Neutrophil (primary cell): Measurements from ENCODE around the gene FXYD3.

Experiments
- H3K27ac ChIP-seq: fragments of 200-600 bp; sonication (generic); 2 replicates; pipeline ENCODE4 v1.5.1; 2016; ENCODE audit warnings: mild to moderate bottlenecking, moderate library complexity
- H3K27me3 ChIP-seq: fragments of 200-600 bp; sonication (generic); 2 replicates; pipeline ENCODE4 v1.6.0; 2016; ENCODE audit warnings: mild to moderate bottlenecking
- H3K36me3 ChIP-seq: fragments of 200-600 bp; sonication (generic); 2 replicates; pipeline ENCODE4 v1.5.1; 2017
- H3K4me1 ChIP-seq, 2 experiments: fragments of 200-600 bp in 1 of 2; sonication (generic) in 1 of 2; 1 replicate in 1 of 2; 2 replicates in 1 of 2; pipeline versions ENCODE4 v1.5.1 to v1.6.1; 2013 to 2016; ENCODE audit warnings: low read depth in 1 of 2, low read length in 1 of 2, mild to moderate bottlenecking in 1 of 2, moderate library complexity in 1 of 2; ENCODE audit not compliant: control insufficient read depth in 1 of 2, insufficient read depth in 1 of 2
- H3K4me3 ChIP-seq, 2 experiments: fragments of 200-600 bp in 1 of 2; sonication (generic) in 1 of 2; 1 replicate in 1 of 2; 2 replicates in 1 of 2; pipeline ENCODE4 v1.5.1; 2013 to 2016; ENCODE audit warnings: low read depth in 1 of 2, low read length in 1 of 2, mild to moderate bottlenecking in 1 of 2, moderate library complexity in 1 of 2
- H3K9me3 ChIP-seq: fragments of 200-600 bp; sonication (generic); 2 replicates; pipeline ENCODE4 v1.5.1; 2016
- CTCF ChIP-seq: fragments of 200-600 bp; sonication (generic); IDR thresholded peaks from 2 replicates; pipeline ENCODE4 v1.5.1; 2016; ENCODE audit warnings: antibody characterized with exemption

The FXYD3 gene

GRCh38 chr19:35124098-35125060, 8.8 kb downstream of the FXYD3 start:
- H3K27ac ChIP-seq: no peak overlapping the region
- H3K36me3 ChIP-seq: no peaks in the 10 kb centered on the region
- H3K4me3 ChIP-seq: peak overlapping the region; percentile 52 to 53
- peaks cover 6% of the 10 kb centered on the region for H3K27me3 ChIP-seq
- peaks cover 8 to 9% of the 10 kb centered on the region in 2 experiments for H3K4me1 ChIP-seq
- TF ChIP-seq CTCF: no peak
- H3K9me3 ChIP-seq: no peaks in the 10 kb centered on the region

DNA sequence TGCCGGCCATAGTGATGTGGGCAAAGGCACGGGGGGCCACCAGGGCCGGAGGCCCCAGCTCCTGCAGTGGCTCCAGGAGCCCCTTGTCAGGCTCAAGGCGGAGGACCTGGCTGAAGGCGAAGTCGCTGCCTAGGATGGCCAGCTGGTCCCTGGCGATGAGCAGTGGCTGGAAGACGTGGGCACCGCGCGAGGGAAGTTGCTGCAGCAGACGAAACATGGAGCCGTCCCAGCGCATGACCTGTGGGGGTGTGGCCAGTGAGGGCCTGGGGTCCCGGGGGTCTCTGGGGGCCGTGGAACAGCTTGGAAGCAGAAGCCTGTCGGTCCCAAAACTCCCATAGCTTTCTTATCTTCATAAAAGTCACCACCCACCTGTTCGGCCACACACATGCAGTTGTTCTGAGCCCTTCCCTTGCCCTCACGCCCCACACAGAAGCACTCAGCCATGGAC, 9.7 kb downstream of the FXYD3 start:
- Histone ChIP-seq H3K27me3 (no peaks in the 10 kb centered on the region), H3K4me3 (no peak overlapping the region), H3K4me1 (peaks cover 8 to 9% of the 10 kb centered on the region in 2 experiments), H3K9me3 (no peaks in the 10 kb centered on the region), H3K36me3 (no peaks in the 10 kb centered on the region), H3K27ac (no peak overlapping the region)
- no peak for TF ChIP-seq CTCF

GRCh38 chr19:35125749-35126623, 10.4 kb downstream of the FXYD3 start:
- Histone ChIP-seq H3K27ac (no peak overlapping the region), H3K4me1 (peaks cover 8 to 9% of the 10 kb centered on the region in 2 experiments), H3K27me3 (no peaks in the 10 kb centered on the region), H3K9me3 (no peaks in the 10 kb centered on the region), H3K4me3 (no peak overlapping the region), H3K36me3 (no peaks in the 10 kb centered on the region)
- no peak for TF ChIP-seq CTCF

DNA sequence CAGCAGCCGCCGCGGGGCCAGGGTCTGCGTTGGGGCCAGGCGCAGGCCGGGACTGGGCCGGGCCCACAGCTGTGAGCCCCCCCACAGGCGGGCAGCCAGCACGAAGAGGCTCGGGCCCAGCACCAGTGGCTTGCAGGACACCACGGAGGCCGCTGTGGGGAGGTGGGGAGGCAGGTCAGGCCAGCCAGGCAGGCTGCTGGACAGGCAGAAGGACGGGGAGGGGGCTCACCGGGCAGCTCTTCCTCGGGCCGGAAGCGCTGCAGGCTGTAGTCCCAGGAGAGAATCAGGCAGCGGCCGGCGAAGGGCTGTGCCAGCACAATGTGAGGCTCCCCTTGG, 11.0 kb downstream of the FXYD3 start:
- TF ChIP-seq CTCF: no peak
- Histone ChIP-seq H3K27me3 (no peaks in the 10 kb centered on the region), H3K9me3 (no peaks in the 10 kb centered on the region), H3K4me1 (peaks cover 8 to 9% of the 10 kb centered on the region in 2 experiments), H3K4me3 (no peak overlapping the region), H3K36me3 (no peaks in the 10 kb centered on the region), H3K27ac (no peak overlapping the region)

DNA sequence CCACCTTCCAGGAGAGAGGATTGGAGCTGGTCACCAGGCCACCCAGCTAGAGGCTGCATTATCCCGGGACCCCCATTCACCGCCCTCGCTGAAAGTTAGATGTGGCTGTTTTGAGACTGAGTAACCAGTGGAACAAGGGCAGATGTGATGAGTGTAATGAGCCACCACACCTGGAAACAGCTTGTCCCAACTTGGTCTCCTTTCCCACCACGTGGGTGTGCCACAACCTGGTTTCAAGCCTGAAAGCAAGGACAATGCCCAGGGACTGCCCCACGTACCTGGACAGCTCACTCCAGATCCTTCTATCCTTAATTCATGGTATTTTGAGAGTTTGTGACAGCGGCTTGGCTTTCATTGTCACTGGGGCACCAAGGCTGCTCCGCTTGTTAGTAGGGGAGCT, 12.2 kb downstream of the FXYD3 start:
- no peaks in the 10 kb centered on the region for H3K9me3 ChIP-seq
- TF ChIP-seq CTCF: no peak
- H3K4me3 ChIP-seq: no peak overlapping the region
- H3K36me3 ChIP-seq: no peaks in the 10 kb centered on the region
- H3K27me3 ChIP-seq: no peaks in the 10 kb centered on the region
- peaks cover 8 to 9% of the 10 kb centered on the region in 2 experiments for H3K4me1 ChIP-seq
- H3K27ac ChIP-seq: no peak overlapping the region
